ENCODE data around the gene NOS1.

DNA sequence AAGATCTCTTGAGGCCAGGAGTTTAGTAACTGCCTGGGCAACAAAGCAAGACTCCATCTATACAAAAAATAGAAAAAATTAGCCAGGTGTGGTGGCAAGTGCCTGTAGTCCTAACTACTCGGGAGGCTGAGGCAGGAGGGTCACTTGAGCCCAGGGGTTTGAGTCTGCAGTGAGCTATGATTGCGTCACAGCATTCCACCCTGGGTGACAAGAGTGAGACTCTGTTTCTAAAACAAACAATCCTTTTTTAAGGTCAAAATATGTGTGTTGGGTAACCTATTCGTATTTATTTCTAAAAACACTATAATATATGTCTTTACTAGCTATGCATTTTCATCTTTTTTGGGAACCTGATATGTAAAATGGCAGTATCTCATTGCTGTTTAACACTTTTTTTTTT is 178.6 kb downstream of the NOS1 start:
- TF ChIP-seq, protein P1, sequence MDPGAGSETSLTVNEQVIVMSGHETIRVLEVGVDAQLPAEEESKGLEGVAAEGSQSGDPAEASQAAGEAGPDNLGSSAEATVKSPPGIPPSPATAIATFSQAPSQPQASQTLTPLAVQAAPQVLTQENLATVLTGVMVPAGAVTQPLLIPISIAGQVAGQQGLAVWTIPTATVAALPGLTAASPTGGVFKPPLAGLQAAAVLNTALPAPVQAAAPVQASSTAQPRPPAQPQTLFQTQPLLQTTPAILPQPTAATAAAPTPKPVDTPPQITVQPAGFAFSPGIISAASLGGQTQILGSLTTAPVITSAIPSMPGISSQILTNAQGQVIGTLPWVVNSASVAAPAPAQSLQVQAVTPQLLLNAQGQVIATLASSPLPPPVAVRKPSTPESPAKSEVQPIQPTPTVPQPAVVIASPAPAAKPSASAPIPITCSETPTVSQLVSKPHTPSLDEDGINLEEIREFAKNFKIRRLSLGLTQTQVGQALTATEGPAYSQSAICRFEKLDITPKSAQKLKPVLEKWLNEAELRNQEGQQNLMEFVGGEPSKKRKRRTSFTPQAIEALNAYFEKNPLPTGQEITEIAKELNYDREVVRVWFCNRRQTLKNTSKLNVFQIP (CRISPR knock-in tag; IDR thresholded peaks at IDR 0.05; ENCODE audit: borderline replicate concordance, low read depth) = no peak
- no peak for TF ChIP-seq ZFP3 (CRISPR knock-in tag; IDR thresholded peaks at IDR 0.05)
- TF ChIP-seq, protein P2, sequence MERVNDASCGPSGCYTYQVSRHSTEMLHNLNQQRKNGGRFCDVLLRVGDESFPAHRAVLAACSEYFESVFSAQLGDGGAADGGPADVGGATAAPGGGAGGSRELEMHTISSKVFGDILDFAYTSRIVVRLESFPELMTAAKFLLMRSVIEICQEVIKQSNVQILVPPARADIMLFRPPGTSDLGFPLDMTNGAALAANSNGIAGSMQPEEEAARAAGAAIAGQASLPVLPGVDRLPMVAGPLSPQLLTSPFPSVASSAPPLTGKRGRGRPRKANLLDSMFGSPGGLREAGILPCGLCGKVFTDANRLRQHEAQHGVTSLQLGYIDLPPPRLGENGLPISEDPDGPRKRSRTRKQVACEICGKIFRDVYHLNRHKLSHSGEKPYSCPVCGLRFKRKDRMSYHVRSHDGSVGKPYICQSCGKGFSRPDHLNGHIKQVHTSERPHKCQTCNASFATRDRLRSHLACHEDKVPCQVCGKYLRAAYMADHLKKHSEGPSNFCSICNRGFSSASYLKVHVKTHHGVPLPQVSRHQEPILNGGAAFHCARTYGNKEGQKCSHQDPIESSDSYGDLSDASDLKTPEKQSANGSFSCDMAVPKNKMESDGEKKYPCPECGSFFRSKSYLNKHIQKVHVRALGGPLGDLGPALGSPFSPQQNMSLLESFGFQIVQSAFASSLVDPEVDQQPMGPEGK (CRISPR knock-in tag; IDR thresholded peaks at IDR 0.05; ENCODE audit: borderline replicate concordance) = no peak

All from SK-N-SH treated with all-trans-retinoic acid at 6 μM for 48 hours (cell line).